Right lung (tissue), 5 donors: ENCODE data around the gene DSCAM. TPM values are rescaled to one million over a fixed set of nuclear protein-coding genes. Genes with fewer than 3 reads are reported as not detected.
"Not testable (repeated sequence)": the region's sequence is repeated elsewhere in the genome, so short reads cannot be mapped to it uniquely, and the experiment has no call there.

Source experiments
- DNase-seq, 2 donors: peaks; one replicate each; pipeline ENCODE4 v3.0.0-alpha.2; 2013
- polyA plus RNA-seq, 5 donors: library from polyadenylated mRNA; unstranded; fragments of 120-200 nt; gene quantifications; one replicate each; pipeline versions ENCODE4 v1.2.1 to v1.2.3, GENCODE V29; 2013; ENCODE audit warnings: inconsistent platforms in 1 of 5, low replicate concordance in 1 of 5; ENCODE audit not compliant: insufficient read length in 5 of 5, insufficient read depth in 1 of 5

The DSCAM gene
- polyA plus RNA-seq, 5 donors, result 0.03 to 0.23 (median 0.10) TPM

GRCh38 chr21:40052276-40052675 lies 794.7 kb downstream of the DSCAM start:
- DNase-seq, result no peak

DNA sequence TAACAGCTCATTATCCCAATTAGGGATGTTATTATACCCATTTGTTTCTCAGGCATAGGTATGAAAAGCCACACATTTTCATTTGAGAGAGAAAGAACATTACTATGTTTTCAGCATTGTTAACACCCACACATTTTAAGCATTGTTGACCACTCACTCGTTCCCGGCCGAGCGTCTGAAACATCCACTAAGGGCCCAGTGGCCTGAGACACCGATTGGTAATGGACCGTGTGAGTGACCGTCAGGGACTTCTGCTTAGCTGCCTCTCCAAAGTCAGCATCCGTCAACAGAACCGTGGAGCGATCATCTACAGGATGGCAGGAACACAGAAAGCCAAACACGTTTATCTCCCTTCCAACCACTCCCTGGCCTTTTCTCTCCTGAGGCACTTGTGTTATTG lies 795.2 kb downstream of the DSCAM start:
- DNase-seq, result no peak

DNA sequence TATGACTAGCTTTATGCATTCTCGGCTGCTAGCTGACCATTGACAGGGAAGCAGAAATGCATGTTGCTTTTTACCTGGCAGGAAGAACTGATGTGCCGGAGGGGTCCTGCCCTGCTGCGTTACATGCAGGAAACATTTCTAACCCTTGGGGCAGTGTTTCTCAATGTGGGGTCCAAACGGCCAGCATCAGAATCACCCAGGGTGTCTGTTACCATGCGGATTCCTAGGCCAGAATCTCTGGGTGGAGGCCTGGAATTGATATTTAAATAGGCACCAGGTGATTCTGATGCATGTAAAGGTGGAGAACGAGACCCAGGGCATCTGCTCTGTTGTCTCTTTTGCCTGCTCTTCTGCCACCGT lies 797.0 kb downstream of the DSCAM start:
- no peak for DNase-seq

DNA sequence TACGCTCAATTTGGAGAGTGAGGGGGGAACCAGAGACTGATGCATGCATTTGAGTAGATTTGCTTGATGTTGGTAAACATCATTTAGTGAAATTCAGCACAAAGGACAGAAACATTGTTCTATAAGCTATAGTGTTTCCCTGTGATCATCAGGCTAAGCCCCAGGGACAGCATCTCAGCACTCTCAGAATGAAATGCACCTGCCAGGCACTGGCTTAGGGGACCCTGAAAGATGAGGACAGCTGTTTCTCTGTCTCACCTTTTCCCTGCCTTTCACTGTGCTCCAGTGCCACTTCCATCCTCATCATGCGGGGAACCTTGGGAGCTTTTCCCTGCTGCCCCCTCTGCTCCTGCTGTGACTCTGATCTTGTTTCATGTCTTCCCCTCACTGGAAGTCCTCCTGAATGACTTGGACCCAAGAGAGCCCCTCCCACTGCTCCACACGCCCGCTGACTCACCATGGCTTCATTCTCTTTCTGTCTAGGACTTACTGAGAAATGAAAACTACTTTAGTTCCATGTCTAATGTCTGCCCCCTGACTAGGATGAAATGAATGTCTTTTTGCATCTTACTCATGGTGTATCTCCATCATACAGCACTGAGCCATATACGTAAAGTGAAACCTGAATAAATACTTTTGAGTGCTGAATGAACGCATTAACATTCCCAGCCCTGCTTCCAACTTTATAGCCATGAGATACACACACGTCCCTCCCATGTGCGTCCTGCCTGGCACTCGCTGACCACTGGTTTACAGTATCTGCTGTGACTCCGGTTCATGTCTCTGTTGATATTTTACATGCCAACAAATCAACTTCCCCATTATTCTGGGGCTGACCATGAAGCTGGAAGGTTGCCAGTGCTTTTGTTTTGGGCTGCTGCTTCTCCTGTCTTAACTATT lies 797.7 kb downstream of the DSCAM start:
- DNase-seq, result peak in 1 of 2 donors; percentile 10

DNA sequence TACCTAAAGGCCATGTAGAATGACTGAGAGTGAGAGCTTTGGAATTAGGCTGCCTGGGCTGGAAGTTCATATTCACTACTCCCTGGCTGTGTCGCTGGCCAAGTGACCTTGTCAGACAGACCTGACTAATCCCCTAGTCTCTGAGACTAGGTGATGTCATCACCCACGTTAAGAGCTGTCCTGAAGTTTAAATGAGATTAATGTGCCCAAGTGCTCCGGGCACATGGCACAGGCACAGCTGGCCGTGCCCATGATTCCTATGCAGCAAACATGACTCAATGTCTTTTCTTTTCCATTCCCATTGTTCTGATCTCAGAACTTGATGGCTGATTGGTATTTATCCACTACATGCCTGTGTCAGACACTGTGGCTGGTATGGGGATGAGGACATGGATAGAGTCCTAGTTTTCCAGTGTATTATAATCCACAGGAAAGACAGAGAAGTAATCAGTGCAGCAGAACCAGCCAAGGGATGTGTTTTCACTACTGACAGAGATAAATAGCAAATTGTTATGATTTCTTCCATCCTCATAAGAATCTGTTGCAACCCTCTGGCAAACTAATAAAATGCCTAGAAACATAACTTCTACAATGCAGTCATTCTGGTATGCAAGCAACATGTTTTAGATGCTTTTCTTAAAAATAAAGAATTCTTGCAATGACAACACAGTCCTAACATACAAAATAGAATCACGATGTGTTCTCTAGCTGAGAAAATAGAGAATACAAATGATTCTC lies 798.8 kb downstream of the DSCAM start:
- no peak for DNase-seq

- no peak for DNase-seq
Observed at GRCh38 chr21:40047211-40047610, 799.7 kb downstream of the DSCAM start.

DNA sequence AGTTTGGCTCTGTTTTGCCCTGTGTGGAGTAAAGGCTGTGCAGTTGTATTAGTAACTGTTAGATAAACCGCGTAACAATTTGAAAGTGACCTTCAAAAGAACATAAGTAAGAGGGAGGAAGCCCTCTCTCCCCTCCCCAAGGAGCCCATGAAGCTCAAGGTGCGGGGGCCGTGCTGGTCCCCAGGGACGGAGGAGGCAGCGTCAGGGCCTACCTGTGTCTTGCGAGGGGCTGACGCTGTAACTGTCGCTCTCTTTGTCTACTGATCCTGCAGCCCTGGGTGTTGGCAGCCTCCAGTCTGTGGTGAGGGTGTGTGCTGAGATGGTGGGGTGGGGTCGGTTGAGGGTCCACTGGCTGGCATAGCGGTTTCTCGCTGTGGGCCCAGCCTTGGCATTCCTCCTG lies 803.1 kb downstream of the DSCAM start:
- no peak for DNase-seq

DNA sequence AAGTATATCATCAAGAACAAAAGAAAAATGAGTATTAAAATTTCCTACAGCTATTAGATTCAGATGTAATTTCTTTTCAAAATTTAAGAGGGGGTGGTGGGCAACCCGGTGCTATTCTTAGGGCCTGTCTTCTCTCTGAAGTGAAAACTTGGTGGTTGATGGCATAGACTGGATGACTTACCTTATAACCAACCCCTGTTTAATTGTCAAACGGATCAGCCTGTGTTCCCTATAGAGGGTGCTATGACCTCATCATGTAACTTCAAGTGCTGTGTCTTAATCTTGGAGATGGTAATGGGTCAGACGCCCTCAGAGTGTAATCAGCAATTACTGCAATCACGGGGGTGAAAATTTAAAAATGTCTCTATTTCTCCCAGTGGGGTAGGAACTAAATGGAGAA lies 803.5 kb downstream of the DSCAM start:
- DNase-seq, result no peak

GRCh38 chr21:40041446-40041845 lies 805.5 kb downstream of the DSCAM start:
- DNase-seq, result no peak

DNA sequence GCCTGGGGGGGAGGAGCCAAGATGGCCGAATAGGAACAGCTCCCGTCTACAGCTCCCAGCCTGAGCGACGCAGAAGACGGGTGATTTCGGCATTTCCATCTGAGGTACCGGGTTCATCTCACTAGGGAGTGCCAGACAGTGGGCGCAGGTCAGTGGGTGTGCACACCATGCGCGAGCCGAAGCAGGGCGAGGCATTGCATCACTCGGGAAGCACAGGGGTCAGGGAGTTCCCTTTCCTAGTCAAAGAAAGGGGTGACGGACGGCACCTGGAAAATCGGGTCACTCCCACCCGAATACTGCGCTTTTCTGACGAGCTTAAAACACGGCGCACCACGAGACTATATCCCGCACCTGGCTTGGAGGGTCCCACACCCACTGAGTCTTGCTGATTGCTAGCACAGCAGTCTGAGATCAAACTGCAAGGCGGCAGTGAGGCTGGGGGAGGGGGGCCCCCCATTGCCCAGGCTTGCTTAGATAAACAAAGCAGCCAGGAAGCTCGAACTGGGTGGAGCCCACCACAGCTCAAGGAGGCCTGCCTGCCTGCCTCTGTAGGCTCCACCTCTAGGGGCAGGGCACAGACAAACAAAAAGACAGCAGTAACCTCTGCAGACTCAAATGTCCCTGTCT lies 813.7 kb downstream of the DSCAM start:
- not testable (repeated sequence) for DNase-seq

GRCh38 chr21:40029888-40030287 lies 817.1 kb downstream of the DSCAM start:
- no peak for DNase-seq

- DNase-seq, result not testable (repeated sequence)
Observed at GRCh38 chr21:40028393-40028792, 818.6 kb downstream of the DSCAM start.

DNA sequence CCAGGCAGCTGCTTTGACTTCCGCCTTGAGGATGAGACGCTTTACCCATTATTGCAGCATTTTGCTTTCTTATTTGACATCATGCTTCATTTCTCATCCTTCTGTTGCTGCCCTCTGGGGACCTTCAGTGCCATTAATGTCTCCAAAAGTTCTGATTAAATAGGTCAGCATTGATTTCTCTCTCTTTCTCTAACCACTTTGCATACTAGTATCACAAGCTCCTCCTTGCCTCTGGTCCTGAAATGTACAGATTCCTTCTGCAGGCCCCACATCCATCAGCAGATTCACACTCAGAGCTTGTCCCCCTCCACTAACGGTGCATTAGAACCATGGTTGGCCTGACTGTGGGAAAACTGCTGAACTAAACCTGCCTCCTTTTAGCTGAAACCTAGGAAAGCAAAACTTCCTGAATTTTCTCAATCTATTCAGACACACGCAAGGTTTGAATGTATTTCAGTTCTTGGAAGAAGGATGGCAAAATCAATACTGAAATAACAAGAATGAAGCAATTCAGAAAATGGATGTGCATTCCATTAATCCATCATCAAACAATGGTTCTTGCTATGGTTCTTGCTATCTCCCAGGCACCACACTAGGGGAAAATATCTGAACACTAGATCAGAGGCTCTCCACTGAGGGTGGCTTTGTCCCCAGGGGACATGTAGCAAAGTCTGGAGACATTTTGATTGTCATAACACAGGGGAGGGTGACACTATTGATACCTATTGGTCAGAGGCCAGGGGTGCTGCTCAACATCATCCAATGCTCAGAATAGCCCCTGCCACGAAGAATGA lies 825.2 kb downstream of the DSCAM start:
- no peak for DNase-seq

GRCh38 chr21:40020651-40021050 lies 826.3 kb downstream of the DSCAM start:
- no peak for DNase-seq

GRCh38 chr21:40018871-40019475 lies 828.0 kb downstream of the DSCAM start:
- DNase-seq, result no peak

- no peak for DNase-seq
Observed at GRCh38 chr21:40016667-40017066, 830.3 kb downstream of the DSCAM start.

GRCh38 chr21:40016234-40016633 lies 830.7 kb downstream of the DSCAM start:
- DNase-seq, result no peak

DNA sequence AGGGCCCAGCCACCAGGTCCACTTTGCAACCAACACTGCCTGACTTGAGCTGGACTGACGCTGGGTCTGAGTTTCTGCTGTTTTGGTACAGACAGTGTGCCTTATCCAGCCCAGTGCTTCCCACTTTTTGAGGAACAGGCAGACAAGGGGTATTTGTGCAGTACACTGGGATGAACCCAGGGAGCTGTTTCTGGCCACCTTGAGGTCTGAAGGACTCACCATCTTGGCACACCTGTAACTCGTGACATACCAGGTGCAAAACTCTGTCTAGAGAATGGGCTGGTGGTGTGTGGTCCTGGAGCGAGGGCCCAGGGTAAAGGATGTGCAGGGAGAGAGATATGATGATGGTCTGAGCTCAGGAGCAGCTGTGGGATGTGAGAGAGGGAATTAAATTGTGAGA lies 831.1 kb downstream of the DSCAM start:
- DNase-seq, result no peak

GRCh38 chr21:40014394-40014793 lies 832.6 kb downstream of the DSCAM start:
- no peak for DNase-seq

- DNase-seq, result no peak
Observed at GRCh38 chr21:40013001-40013735, 833.8 kb downstream of the DSCAM start.

GRCh38 chr21:40011371-40011770 lies 835.6 kb downstream of the DSCAM start:
- DNase-seq, result no peak
